Activated T-cell treated with anti-CD3 and anti-CD28 coated beads, Interleukin-2, amount 50 U/mL, for 48 hours (primary cell): ENCODE measurements around the gene DLX3.
"Not testable (repeated sequence)": the region's sequence is repeated elsewhere in the genome, so short reads cannot be mapped to it uniquely, and the experiment has no call there.

ENCODE experiments used
- DNase-seq, 2 experiments: peaks; one replicate each; pipeline ENCODE4 v3.0.0-alpha.2; 2020

DLX3 gene

DNA sequence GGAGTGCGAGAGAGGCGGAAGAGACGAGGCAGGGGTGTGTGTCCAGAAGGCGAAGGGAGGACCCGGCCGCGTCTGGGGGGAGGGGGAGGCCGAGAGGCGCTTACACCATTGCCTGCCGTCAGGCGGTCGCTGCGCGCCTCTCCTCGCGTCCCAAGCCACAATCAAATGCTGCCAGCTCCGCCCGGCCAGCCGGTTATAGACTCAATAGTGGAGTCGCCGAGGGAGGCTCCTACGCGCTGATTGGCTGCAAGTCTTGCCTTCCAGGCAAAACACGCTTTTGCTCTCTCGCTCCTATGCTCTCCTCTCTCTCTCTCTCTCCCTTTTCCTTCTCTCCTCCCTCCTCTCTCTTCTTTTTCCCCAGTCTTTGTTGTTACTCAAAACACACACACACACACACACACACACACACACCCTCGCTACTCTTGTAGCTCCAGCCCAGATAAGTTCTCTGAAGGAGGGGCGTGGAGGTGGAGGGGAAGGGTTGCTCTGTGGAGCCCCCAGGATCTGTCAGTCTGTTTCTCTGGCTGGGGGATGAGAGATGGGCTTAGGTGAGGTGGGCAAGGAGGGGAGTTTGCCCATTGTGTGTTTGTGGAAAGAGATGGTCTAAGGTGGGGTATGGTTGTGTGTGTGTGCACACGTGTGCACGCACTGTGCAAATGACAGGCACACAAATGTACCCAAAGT is at the start of gene DLX3:
Gene DLX3, minus strand, starts transcription at position 170 of the 684 bp plus-strand sequence. CDS start 226 bp downstream, outside the sequence.
- peak in 1 of 2 experiments; percentile 57 for DNase-seq

DNA sequence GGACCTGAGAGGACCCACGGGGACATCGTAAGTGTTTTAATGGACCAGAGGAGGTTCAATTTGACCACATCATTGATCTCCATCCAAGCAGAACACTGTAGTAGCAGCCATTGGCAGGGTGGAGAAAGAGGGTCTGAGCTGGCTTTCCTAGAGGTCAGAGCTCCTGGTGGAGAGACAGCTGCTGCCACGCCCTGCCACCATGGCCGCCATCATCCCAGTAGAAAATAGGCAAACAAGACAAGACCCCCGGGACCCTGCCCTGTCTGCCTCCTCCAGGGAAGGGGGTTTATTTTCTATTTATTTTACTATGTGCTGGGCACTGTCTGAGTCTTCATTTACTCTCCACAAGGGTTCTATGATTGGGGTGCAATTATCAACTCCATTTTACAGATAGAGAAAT is 49.5 kb upstream of the DLX3 start:
- no peak for DNase-seq

DNA sequence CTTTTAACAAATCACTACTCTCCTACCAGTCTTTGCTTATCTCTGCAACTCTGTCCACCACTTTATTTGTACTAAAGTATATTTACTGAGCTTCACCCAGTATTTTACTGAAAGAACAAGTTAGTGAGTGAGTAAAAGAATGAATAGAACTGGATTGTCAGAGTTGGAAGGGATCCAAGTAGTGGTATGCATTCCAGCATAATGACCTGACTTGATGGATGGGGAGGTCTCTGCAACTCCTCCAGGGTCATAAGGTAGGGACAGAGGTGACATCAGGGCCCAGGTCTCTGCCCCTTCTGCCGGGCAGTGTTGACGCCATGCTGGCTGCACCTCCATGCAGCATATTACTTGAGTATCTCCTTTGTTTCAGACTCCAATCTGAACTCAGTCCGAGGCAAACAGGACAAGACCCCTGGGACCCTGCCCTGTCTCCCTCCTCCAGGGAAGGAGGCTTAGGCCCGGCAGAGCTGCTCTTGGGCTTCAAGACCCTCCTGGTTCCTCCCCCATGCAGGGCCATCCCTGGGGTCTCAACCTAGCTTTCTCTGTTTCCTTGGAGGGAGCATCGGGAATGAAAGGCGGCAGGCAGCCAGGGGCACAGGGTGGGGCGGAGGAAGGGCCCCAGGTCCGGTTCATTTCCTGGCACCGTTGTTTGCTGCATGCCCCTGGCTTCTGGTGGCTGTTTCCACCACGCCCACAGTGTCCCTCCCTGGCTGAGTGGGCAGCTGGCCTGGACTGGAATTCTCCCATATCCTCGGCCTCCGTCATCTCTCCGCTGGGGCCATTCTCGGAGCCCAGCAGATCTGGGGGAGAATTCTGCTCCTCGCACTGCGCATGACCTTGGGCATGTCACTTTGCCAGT is 48.5 kb upstream of the DLX3 start:
- no peak for DNase-seq

DNA sequence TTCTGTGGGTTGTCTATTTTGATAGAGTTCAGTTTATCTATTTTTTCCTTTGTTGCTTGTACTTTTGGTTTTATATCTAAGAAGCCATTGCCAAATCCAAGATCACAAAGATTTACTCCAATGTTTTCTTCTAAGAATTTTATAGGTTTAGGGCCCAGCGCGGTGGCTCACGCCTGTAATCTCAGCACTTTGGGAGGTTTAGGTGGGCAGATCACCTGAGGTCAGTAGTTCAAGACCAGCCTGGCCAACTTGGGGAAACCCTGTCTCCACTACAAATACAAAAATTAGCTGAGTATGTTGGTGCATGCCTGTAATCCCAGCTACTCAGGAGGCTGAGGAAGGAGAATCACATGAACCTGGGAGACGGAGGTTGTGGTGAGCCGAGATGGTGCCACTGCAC is 47.2 kb upstream of the DLX3 start:
- no peak for DNase-seq

DNA sequence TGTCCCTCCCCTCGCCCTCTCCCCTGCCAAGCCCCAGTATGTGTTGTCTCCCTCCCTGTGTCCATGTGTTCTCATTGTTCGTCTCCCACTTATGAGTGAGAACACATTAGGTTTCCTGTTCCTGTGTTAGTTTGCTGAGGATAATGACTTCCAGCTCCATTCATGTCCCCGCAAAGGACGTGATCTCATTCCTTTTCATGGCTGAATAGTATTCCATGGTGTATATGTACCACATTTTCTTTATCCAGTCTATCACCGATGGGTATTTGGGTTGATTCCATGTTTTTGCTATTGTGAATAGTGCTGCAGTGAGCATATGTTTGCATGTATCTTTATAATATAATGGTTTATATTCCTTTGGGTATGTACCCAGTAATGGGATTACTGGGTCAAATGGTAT is 45.5 kb upstream of the DLX3 start:
- not testable (repeated sequence) for DNase-seq

DNA sequence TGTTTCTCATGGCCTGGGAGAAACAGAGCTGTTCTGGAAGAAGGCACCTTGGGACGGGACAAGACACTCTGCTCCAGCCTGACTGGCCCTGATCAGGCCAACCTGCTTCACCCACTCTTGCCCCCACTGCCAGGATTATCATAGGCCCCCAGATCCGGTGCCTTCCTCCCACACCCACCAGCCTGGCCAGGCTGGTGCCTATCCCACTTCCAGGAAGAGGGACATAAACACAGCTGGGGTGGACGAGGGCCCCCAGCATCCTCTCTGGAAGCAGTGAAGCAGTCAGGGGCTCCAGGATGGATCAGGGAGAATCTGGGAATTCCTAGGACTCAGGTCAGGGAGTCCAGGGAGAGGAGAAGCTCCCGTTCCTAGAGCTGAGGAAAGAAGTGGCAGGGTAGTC is 44.0 kb upstream of the DLX3 start:
- no peak for DNase-seq

DNA sequence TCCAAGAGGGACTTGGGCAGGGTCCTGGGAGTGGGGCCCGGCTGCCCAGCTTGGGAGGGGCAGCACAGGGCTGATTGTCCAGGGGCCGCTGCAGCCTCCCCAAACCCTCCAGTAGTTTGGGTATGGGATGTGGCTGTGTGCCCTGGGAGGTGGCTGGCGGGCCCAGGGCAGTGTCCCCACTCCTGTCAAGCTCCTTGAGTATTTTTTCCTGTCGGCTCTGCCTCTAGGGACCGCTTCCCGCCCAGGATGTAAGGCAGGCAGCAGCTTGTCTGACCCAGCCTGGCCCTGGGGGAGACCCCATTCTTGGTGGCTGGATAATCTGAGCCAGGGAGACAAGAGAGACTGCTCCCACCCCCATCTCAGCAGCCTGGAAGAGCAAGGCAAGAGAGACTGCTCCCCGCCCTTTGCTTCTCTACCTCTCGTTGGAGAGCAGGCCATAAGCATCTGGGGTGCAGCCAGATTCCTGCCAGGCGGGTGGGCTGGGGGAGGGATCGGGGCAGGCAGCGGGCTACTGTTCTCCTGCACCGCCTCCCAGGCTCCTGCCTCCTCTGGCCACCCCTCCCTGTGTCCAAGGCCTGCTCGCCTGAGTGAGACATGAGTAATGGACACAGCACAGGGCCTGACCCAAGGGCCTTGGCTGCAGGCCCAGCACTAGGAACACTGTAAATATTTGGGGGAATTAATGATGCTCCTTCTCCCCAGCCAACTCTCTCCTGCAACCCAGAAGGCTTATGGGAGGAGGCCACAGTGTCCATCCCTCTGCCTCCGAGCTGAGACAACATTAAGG is 42.5 kb upstream of the DLX3 start:
- DNase-seq = no peak

DNA sequence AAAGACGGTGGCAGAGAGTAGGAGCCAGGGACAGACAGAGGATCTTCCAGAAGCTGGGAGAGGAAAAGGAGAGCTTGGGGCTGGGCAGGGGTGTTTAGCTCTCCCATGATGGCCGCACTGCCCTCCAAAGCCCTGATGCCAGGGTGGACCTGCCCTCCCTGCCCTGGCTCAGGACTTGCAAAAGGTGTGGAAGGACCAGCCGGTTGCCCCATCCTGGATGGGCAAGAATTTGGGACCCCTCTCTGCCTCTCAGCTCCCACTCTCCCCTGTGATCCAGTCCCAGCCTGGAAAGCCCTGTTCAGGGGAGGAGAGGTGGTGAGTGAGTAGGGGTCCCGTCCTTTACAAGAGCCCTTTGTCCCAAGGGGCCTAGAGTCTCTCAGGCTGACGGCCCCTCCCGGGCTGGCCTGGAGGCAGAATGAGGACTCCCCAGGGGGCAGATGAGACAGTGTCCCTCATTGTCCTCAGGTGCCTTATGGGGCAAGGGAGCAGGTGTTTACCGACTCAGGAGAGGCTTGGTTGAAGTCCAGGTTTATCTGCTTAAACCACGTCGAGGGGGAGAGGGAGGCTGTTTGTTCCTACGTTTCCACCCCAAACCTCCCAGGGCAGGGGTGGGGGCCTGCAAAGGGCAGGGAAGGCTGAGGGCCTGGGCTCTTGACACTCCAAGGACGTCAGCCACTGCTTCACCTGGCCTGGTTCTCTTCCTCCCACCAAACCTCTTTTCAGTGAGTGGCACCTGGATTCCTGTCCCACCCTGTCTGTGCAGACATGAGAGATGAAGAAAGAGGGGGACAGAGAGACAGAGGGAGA is 41.6 kb upstream of the DLX3 start:
- no peak for DNase-seq

DNA sequence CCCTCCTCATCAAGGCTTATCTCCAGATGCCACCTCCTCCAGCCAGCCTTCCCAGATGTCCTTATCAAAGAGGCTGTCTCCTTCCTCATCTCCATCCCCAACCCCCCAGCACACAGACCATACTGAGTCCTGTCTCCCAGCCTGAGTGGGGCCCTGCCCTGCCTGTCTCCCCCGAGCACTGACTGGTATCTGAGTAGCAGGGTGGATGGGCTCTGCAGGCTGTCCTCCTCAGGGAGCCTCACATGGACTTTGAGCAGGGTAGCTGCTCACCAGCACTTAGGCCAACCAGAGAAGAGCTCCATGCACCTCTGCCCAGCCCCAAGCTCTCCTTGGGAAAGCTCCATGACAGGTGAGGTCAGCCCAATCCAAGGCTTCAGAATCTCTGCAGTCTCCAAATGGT is 40.9 kb upstream of the DLX3 start:
- DNase-seq = no peak

DNA sequence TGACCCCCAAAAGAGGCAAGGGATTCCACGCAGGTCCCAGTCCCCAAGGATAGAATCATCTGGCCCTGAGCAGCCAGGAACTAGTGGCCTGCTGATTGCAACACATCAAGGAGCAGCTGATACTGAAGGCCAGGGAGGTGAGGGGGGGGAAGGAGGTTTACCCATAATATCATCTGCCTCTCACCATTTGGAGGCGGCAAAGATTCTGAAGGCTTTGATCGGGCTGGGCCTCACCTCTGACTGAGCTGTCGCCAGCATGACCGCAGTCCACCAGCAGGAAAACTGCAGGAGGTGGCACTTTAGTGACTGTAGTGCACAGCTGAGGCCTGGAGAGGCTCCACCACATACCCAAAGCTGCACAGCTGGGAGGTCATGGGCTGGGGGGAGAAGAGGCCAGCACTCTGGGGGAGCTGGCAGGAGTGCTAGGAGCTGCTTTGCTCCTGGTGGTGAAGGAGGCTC is 40.4 kb upstream of the DLX3 start:
- no peak for DNase-seq

DNA sequence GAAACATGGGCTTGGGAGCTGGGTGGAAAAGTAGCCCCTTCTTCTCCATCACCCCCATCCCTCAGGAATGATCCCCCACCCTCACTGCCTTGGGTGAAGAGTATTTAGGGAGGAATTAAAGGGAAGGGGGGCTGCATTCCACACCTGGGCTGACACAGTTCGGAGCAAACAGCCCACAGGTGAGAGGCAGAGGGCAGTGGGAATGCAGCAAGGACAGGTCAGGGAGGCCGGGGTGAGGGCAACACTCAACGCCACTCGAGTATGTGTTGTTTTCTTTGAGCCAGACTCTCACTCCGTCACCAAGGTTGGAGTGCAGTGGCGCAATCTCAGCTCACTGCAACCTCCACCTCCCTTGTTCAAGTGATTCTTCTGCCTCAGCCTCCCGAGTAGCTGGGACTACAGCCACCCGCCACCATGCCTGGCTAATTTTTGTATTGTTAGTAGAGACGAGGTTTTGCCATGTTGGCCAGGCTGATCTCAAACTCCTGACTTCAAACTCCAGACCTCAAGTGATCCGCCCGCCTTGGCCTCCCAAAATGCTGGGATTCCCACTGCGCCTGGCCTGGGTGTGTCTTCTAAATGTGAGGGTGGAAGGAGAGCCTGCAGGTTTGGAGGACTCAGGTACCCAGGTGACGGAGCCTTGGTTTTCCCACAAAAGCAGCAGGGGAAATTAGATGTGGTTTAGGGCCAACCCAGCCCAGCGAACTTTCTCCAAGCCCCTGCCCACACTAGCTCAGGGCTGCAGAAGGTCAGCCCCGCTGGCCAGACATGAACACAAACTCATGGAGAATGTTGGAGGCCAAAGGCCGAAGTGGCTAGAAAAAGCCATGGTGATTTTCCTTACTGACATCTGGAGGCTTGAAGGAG is 39.7 kb upstream of the DLX3 start:
- DNase-seq = no peak

DNA sequence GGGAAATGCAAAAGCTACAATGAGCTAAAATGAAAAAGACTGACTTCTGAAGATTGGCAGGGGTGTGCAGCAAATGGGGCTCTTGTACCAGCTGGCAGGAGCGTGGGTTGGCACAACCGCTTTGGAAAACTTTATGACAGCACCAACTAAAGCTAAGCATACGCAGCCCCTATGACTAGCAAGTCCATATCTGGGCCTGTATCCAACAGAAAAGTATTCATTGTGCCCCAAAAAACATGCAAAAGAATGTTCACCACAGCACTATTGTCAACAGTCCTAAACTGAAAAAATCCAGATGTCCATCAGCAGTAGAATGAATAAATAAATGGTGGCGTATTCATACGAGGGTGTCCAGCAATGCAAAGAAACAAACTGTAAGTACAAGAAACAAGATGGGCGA is 38.3 kb upstream of the DLX3 start:
- DNase-seq = no peak

DNA sequence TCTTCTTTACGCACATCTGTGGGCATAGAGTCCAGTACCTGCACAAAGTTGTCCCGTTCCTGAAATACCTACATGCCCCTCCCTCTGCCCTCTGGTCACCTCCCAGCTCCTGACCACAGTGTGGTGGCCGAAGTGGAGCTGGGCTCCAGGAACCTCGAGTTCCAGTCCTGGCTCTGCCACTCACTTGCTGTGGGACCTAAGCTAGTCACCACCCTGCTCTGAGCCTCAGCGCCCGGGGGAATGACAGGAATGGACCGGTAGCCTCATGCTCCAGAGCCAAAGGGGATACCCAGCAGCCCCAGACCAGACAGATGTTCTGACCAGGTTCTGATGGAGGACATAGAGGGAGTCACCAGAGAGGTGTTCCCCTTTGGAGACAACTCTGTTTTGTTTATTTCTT is 34.2 kb upstream of the DLX3 start:
- DNase-seq = no peak

DNA sequence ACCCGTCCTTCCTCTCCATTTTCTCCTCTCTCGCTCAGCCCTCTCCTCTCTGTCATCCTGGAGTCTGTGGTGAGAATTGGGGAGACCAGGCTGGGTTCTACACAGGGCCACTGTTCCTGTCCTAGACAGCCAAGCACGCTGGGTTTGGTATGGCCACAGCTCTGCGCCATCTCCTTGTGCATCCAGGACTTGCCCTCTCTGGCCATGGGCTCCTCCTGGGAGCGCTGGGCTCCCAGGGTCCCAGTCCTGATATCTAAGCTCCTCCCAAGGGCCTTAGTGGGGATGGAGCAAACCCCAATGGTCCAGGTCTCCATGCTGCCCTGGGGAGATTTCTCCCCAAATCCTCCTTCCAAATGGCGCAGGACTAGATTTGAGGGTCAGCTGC is 33.7 kb upstream of the DLX3 start:
- DNase-seq = no peak

DNA sequence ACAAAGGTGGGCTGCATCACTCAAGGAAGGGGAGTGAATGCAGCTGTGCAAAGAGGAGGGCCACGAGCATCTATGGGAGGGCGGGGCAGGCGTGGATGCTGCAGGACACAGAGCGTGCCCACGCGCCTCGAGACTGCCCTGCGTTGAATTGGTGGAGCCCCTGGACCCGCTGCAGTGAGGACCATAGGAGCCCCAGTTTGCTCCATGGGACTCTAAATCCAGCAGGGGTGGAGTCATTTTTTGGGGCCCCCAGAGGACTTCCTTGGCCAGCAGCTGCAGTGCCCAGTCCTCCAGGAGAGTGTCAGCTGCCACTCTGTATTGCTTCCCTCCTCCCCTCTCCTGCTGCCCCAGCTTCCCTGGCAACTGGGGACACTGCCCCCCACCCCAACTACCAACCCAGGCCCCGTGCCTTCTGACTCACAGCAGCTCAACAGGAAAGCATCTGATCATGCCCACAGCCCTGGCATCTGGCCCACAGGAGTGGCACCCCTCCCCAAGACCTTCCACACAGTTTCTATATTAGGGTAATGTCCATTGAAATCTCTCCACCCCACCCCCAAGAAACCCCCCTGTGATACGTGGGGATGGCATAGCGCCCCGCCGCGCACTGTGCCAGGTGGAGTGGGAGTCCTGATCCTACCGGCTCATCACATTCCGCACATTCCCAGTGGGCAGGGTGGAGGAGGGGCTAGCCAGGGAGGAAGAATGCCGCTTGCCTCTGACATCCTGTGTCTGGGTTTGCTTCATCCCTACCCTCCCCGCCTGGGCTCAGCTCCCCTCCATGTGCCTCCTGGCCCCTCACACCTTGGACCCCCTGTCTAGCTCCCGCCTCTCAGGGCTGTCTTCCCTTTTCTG is 33.1 kb upstream of the DLX3 start:
- no peak for DNase-seq

DNA sequence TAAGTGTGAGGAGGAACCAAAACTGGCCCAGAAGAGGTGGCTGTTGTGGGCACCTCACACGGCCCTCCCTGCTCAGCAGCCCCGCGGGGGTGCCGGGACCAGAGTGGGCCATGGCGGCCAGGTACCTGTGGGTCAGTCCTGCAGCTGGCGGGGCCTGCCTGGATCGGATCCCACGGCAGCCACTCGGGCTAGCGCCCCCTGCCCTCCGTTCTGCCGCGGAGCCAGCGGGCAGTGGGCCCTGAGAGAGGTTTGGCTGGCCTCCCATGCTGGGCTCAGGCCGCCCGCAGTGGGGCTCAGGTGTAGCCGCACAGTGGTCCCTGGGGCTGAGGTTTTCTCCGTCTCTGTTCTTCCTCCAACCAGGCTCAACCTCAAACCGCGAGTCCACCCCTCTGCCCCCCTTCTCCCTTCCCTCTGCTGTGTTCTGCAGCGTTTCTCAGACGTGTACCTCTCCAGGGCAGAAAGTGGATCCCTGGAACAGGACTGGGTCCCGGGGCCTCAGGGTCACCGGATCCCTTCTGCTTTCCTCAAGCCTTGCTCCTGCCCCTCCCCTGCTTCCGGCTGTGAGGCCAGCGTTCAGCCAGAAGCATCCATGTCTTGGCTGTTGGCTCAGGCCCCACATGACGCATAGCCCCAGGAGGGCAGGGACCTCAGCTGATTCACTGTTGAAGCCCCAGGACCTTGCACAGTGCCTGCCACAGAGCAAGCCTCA is 32.3 kb upstream of the DLX3 start:
- peak in 1 of 2 experiments; percentile 33 for DNase-seq

DNA sequence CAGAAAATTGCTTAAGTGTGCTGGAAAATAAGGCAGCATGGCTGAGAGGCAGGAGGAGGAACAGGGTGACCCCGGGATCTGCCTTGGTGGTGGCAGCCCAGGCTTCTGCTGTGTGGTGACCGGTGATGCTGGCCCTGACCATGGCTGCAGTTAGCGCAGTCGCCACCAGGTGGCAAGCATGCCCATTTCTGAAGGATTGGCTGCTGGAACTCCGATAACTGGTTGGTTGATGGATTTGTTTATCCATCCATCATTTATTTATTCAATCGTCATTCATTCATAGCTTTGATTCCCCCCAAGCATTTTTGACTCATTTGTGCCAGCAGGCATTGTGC is 31.8 kb upstream of the DLX3 start:
- peak; percentile 89 for DNase-seq

DNA sequence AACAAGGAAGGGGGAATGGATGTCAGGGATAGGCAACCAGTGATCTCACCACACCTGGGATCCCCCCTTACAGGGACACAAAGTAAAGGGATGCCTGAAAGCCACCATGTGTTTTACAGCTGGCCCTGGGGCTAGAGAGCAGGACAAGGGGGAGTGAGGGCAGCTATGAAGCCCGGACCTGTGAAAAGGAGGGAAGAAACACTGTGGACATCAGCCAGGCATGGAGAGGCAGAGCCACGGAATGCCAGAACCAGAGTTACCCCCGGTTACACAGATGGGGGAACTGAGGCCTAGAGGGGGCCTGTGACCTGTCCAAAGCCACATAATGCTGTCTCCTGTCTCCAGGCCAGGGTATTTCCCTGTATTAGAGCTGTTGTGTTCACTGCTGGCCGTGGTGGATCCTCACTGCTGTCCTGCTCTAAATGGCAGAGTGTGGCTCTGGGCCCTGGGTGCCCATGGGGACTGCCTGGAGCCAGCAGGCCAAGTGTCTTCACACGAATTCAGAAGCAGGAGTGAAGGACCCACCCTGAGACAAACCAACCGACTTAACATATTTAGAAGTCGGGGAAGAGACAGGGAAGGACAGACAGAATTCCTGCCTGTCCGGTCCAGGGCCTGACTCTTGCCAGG is 31.1 kb upstream of the DLX3 start:
- no peak for DNase-seq

DNA sequence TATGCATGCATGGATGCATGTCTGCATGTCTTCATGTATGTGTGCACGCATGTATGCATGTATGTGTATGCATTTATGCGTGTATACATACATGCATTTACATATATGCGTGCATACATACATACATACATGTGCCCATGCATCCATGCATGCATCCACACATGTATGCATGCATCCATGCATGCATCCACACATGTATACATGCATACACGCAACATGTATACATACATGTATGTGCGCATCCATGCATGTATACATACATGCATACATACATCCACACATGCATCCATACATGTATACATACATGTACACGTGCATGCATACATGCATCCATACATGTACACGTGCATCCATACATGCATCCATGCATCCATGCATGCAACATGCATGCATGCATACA is 29.8 kb upstream of the DLX3 start:
- no peak for DNase-seq

DNA sequence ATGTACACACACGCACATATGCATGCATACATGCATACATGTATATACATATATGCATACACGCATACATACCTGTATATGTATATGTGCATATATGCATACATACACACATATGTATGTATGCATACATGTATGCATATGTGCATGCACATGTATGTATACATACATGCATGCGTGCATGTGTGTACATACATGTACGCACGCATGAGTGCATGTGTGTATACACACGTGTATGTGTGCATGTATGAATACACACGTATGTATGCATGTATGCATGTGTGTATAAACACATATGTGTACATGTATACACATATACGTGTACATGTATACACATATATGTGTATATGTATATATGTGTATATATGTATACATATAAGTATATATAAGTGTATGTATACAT is 28.5 kb upstream of the DLX3 start:
- no peak for DNase-seq
